Cardiac muscle cell (in vitro differentiated cells and primary cell): ENCODE measurements around the gene IL22. TPM values are rescaled to one million over a fixed set of nuclear protein-coding genes. Genes with fewer than 3 reads are reported as not detected.
A peak's percentile ranks its signal among the peaks of the same experiment; 100 is the strongest.

Experiments
- DNase-seq, 2 donors: peaks; one replicate each; pipeline versions ENCODE4 v3.0.0 to v3.0.0-alpha.2; 2010 to 2017; ENCODE audit warnings: low read depth in 1 of 2, low spot score in 1 of 2
- H3K27ac ChIP-seq: fragments of 200-600 bp; sonication (generic); 2 replicates; pipeline ENCODE4 v1.5.1; 2016
- H3K27me3 ChIP-seq: fragments of 200-600 bp; sonication (generic); 2 replicates; pipeline ENCODE4 v1.6.0; 2016; ENCODE audit warnings: control low read depth
- H3K36me3 ChIP-seq: fragments of 200-600 bp; sonication (generic); 2 replicates; pipeline ENCODE4 v1.5.1; 2016; ENCODE audit warnings: control low read depth
- H3K4me1 ChIP-seq: fragments of 200-600 bp; sonication (generic); 2 replicates; pipeline ENCODE4 v1.8.1; 2017; ENCODE audit warnings: low read depth, mild to moderate bottlenecking, mixed run types
- H3K4me3 ChIP-seq: fragments of 200-600 bp; sonication (generic); 2 replicates; pipeline ENCODE4 v1.5.1; 2016; ENCODE audit warnings: mild to moderate bottlenecking
- H3K9me3 ChIP-seq: fragments of 200-600 bp; sonication (generic); 2 replicates; pipeline ENCODE4 v1.5.1; 2017; ENCODE audit warnings: low read depth, mild to moderate bottlenecking, control low read depth
- CTCF ChIP-seq: IDR thresholded peaks from 2 replicates; pipeline ENCODE4 v1.5.1; 2012; ENCODE audit warnings: low read depth, mild to moderate bottlenecking, low read length
- polyA plus RNA-seq: library from polyadenylated mRNA; unstranded; fragments of >200 nt; fragmentation: Nextera tagmentation; extraction: Ambion mirVana; gene quantifications from 2 replicates; pipeline ENCODE4 v1.2.1, GENCODE V29; 2016
- total RNA-seq: library from RNA; depleted of rRNA; stranded (reverse); fragments of >200 nt; gene quantifications from 2 replicates; pipeline ENCODE4 v1.2.3, GENCODE V29; 2016

The IL22 gene
- total and polyA plus RNA-seq, 2 experiments from 2014 or later: not detected

GRCh38 chr12:68231229-68231628 is 22.2 kb downstream of the IL22 start:
- Histone ChIP-seq H3K4me3 (no peak overlapping the region), H3K4me1 (no peaks in the 10 kb centered on the region), H3K27ac (no peak overlapping the region), H3K36me3 (no peaks in the 10 kb centered on the region), H3K27me3 (no peaks in the 10 kb centered on the region), H3K9me3 (no peaks in the 10 kb centered on the region)
- TF ChIP-seq CTCF: no peak
- DNase-seq: no peak

GRCh38 chr12:68229956-68230355 is 23.4 kb downstream of the IL22 start:
- Histone ChIP-seq H3K4me1 (no peaks in the 10 kb centered on the region), H3K36me3 (no peaks in the 10 kb centered on the region), H3K4me3 (no peak overlapping the region), H3K27me3 (no peaks in the 10 kb centered on the region), H3K27ac (no peak overlapping the region), H3K9me3 (no peaks in the 10 kb centered on the region)
- no peak for DNase-seq
- TF ChIP-seq CTCF: no peak

GRCh38 chr12:68227356-68227755 is 26.0 kb downstream of the IL22 start:
- TF ChIP-seq CTCF: no peak

GRCh38 chr12:68225576-68226476 is 27.6 kb downstream of the IL22 start, which contains the start of gene IL26:
Gene IL26 (minus strand): TSS chr12:68225810. CDS start chr12:68225756, 54 bp downstream.
- TF ChIP-seq CTCF: no peak
- H3K4me3 ChIP-seq: no peak within 1 kb of the TSS
- no peaks in the 10 kb centered on the region for H3K27me3 ChIP-seq
- H3K9me3 ChIP-seq: no peaks in the 10 kb centered on the region
- H3K27ac ChIP-seq: no peak within 1 kb of the TSS
- peaks cover 5% of the 10 kb centered on the region for H3K4me1 ChIP-seq
- no peaks in the 10 kb centered on the region for H3K36me3 ChIP-seq
- no peak for DNase-seq

More at GRCh38 chr12:68227356-68227755, 26.0 kb downstream of the IL22 start:
- no peaks in the 10 kb centered on the region for H3K9me3 ChIP-seq
- H3K27me3 ChIP-seq: no peaks in the 10 kb centered on the region
- H3K36me3 ChIP-seq: no peaks in the 10 kb centered on the region
- H3K27ac ChIP-seq: no peak overlapping the region
- no peak overlapping the region for H3K4me3 ChIP-seq
- H3K4me1 ChIP-seq: peaks cover 5% of the 10 kb centered on the region
- no peak for DNase-seq

- Histone ChIP-seq H3K4me1 (peaks cover 5% of the 10 kb centered on the region), H3K27ac (no peak overlapping the region), H3K4me3 (no peak overlapping the region), H3K36me3 (no peaks in the 10 kb centered on the region), H3K9me3 (no peaks in the 10 kb centered on the region), H3K27me3 (no peaks in the 10 kb centered on the region)
- TF ChIP-seq CTCF: no peak
- peak in 1 of 2 donors; percentile 32 for DNase-seq
Observed at GRCh38 chr12:68224613-68225285, 28.7 kb downstream of the IL22 start.
